ENCODE measurements around the gene SPATA31C1. TPM values are rescaled to one million over a fixed set of nuclear protein-coding genes. Genes with fewer than 3 reads are reported as not detected.

The SPATA31C1 gene
- total and polyA plus RNA-seq, 2 of the 8 experiments (the other 6 are each of a cell fraction or from before 2014, with no cell fraction given), result 0.15 TPM; not detected in 1

DNA sequence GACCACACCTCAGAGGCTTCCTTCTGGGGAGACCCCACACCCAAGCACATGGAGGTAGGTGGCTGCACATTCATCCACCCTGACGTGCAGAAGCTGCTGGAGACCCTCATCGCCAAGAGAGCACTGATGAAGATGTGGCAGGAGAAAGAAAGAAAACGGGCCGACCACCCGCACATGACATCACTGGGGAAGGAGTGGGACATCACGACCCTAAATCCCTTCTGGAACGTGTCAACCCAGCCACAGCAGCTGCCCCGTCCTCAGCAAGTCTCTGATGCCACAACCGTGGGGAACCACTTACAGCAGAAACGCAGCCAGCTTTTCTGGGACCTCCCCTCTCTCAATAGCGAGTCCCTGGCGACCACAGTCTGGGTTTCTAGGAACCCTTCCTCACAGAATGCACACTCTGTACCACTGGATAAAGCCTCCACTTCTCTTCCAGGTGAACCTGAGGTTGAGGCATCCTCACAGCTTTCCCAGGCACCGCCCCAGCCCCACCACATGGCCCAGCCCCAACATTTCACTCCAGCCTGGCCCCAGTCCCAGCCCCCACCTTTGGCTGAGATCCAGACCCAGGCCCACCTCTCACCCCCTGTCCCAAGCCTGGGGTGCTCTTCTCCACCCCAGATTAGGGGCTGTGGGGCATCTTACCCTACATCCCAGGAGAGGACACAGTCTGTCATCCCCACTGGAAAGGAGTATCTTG, 32.1 kb upstream of the SPATA31C1 start:
- H2BK15ac ChIP-seq (ENCODE audit: low read length), result no peak overlapping the region
- H3K9ac ChIP-seq (replicated peaks in 1 of 4; ENCODE audit: extremely low read depth in 1 of 4, low read depth in 3 of 4, low read length in 3 of 4), result no peak overlapping the region
- H4K20me1 ChIP-seq (replicated peaks in 1 of 2; ENCODE audit: control insufficient read depth in 1 of 2, insufficient read depth in 2 of 2, low read length in 2 of 2), result no peaks in the 10 kb centered on the region
- H2BK120ac ChIP-seq (replicated peaks; ENCODE audit: low read depth, low read length), result no peak overlapping the region
- H2AFZ ChIP-seq (ENCODE audit: low read length), result no peak overlapping the region
- H3K9me3 ChIP-seq (ENCODE audit: insufficient read depth in 2 of 2, low read depth in 1 of 2, low read length in 1 of 2), result no peaks in the 10 kb centered on the region
- no peak overlapping the region for H3K18ac ChIP-seq (ENCODE audit: extremely low read depth, low read length)
- H3K23me2 ChIP-seq (ENCODE audit: low read depth, low read length), result no peaks in the 10 kb centered on the region
- WGBS, 2 experiments (ENCODE audit: extremely low coverage in 1 of 2, insufficient coverage in 1 of 2, insufficient read length in 1 of 2, insufficient replicate concordance in 2 of 2, low coverage in 1 of 2, low lambda C conversion rate in 2 of 2, missing lambda C conversion rate in 1 of 2), result 96% methylated on average over 8 of the region's 13 CpGs; no CpG with 5 or more reads in 1 of the 2 experiments
- peaks cover 0 to 12% (median 1%) of the 10 kb centered on the region in 4 experiments; a peak in 5 of 7 replicates for H3K4me1 ChIP-seq (replicated peaks in 1 of 4; ENCODE audit: control insufficient read depth in 3 of 4, insufficient read depth in 4 of 4, low read length in 3 of 4)
- no peak overlapping the region for H2BK20ac ChIP-seq (ENCODE audit: low read length)
- ChIA-PET CTCF (ENCODE audit: partially characterized antibody) (interaction anchor here (1.7 kb wide), 1 partner anchor 9 kb away, joined by 5 read pairs; no protein-coding TSS in a partner anchor), POLR2A (ENCODE audit: partially characterized antibody) (no interaction called here)
- no peaks in the 10 kb centered on the region for H3K79me2 ChIP-seq (ENCODE audit: control insufficient read depth in 1 of 2, insufficient read depth in 2 of 2, low read length in 2 of 2)
- no peak overlapping the region for H2AK5ac ChIP-seq (ENCODE audit: low read depth, low read length)
- H4K5ac ChIP-seq (ENCODE audit: insufficient read length, low read depth, low read length), result no peak overlapping the region
- H3K36me3 ChIP-seq (ENCODE audit: control insufficient read depth in 2 of 4, insufficient read depth in 4 of 4, low read length in 3 of 4), result no peaks in the 10 kb centered on the region
- no peak for DNase-seq (ENCODE audit: low read depth in 1 of 2, low spot score in 2 of 2)
- no peak overlapping the region for H2BK5ac ChIP-seq (ENCODE audit: low read depth, low read length)
- no peak overlapping the region for H3K23ac ChIP-seq (ENCODE audit: insufficient read length)
- no peak for FAIRE-seq
- H3K4me3 ChIP-seq (ENCODE audit: extremely low read depth in 1 of 4, insufficient read depth in 2 of 4, low read depth in 3 of 4, low read length in 4 of 4), result no peak overlapping the region
- H3K79me1 ChIP-seq (ENCODE audit: low read depth, low read length), result no peaks in the 10 kb centered on the region
- no peak overlapping the region for H3K4ac ChIP-seq (replicated peaks; ENCODE audit: insufficient read length, low read depth, low read length)
- H3K14ac ChIP-seq (ENCODE audit: insufficient read length), result no peak overlapping the region
- H3K56ac ChIP-seq (replicated peaks; ENCODE audit: insufficient read length, low read depth, low read length), result no peak overlapping the region
- no peak overlapping the region for H2BK12ac ChIP-seq (ENCODE audit: low read depth, low read length)
- H4K91ac ChIP-seq (replicated peaks; ENCODE audit: insufficient read length, low read length), result no peak overlapping the region
- H4K8ac ChIP-seq (ENCODE audit: extremely low read depth, insufficient read depth, low read length), result no peak overlapping the region
- H3K27me3 ChIP-seq (replicated peaks in 1 of 4; ENCODE audit: control insufficient read depth in 3 of 4, extremely low read depth in 1 of 4, insufficient read depth in 3 of 4, low read length in 3 of 4), result no peaks in the 10 kb centered on the region; a peak in 1 of 7 replicates
- H3K4me2 ChIP-seq (ENCODE audit: insufficient read depth in 1 of 2, low read depth in 2 of 2, low read length in 2 of 2), result no peak overlapping the region
- H3K27ac ChIP-seq (ENCODE audit: low read depth, low read length), result no peak overlapping the region
- TF ChIP-seq GABPA (IDR thresholded peaks at IDR 0.05; ENCODE audit: borderline replicate concordance, insufficient read depth, low read length), result no peak
- no peak for TF ChIP-seq NANOG (IDR thresholded peaks at IDR 0.05; ENCODE audit: insufficient read depth, low read depth, low read length, poor library complexity, severe bottlenecking)
- TF ChIP-seq, protein P1, sequence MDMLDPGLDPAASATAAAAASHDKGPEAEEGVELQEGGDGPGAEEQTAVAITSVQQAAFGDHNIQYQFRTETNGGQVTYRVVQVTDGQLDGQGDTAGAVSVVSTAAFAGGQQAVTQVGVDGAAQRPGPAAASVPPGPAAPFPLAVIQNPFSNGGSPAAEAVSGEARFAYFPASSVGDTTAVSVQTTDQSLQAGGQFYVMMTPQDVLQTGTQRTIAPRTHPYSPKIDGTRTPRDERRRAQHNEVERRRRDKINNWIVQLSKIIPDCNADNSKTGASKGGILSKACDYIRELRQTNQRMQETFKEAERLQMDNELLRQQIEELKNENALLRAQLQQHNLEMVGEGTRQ (IDR thresholded peaks at IDR 0.05; ENCODE audit: low read length), result no peak
- TF ChIP-seq MAFK (IDR thresholded peaks at IDR 0.05; ENCODE audit: low read depth, low read length), result no peak
- TF ChIP-seq ZNF274 (IDR thresholded peaks at IDR 0.05; ENCODE audit: borderline replicate concordance, extremely low read depth, low read length), result no peak
